ENCODE data around the gene SPATA31E1.

The SPATA31E1 gene

DNA sequence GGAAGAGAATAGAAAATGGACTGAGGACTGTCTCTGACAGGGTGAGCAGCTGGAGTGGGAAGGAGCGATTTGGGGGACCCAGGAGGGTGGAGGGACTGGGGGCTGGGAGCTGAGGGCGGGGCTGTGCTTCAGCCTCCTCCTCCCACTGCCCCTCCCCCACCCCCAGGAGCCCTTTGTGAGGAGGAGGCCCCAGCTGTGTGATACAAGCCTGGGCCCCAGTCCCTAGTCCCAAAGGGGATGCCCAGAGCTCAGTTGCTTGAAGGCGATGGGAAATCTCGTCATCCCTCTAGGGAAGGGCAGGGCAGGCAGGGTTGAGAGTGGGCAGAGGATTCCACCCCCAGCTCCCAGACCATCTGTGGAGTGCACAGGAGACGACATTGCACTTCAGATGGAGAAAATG, at the start of gene SPATA31E1:
Gene SPATA31E1 (plus strand): TSS at position 251 of the 400 bp plus-strand sequence. CDS start 15 bp downstream, at position 266.
- no peak for DNase-seq (ENCODE audit: low read depth, low spot score)
- H3K4me3 ChIP-seq (ENCODE audit: low read depth, low read length), result no peak within 1 kb of the TSS
- in situ Hi-C loops (cut with HindIII; ENCODE audit: low sequenced_read_pairs), result no loop called here
- TF ChIP-seq CTCF (IDR thresholded peaks at IDR 0.05; ENCODE audit: low read depth, low read length), result no peak

GRCh38 chr9:87834357-87834756, 48.3 kb upstream of the SPATA31E1 start:
- in situ Hi-C loops (cut with HindIII; ENCODE audit: low sequenced_read_pairs), result no loop called here
- no peak for TF ChIP-seq CTCF (IDR thresholded peaks at IDR 0.05; ENCODE audit: low read depth, low read length)
- DNase-seq (ENCODE audit: low read depth, low spot score), result no peak
- no peak overlapping the region for H3K4me3 ChIP-seq (ENCODE audit: low read depth, low read length)

- no peak for DNase-seq (ENCODE audit: low read depth, low spot score)
- H3K4me3 ChIP-seq (ENCODE audit: low read depth, low read length), result no peak overlapping the region
- in situ Hi-C loops (cut with HindIII; ENCODE audit: low sequenced_read_pairs), result no loop called here
- TF ChIP-seq CTCF (IDR thresholded peaks at IDR 0.05; ENCODE audit: low read depth, low read length), result no peak
Measured at GRCh38 chr9:87836536-87836935, 46.1 kb upstream of the SPATA31E1 start.

DNA sequence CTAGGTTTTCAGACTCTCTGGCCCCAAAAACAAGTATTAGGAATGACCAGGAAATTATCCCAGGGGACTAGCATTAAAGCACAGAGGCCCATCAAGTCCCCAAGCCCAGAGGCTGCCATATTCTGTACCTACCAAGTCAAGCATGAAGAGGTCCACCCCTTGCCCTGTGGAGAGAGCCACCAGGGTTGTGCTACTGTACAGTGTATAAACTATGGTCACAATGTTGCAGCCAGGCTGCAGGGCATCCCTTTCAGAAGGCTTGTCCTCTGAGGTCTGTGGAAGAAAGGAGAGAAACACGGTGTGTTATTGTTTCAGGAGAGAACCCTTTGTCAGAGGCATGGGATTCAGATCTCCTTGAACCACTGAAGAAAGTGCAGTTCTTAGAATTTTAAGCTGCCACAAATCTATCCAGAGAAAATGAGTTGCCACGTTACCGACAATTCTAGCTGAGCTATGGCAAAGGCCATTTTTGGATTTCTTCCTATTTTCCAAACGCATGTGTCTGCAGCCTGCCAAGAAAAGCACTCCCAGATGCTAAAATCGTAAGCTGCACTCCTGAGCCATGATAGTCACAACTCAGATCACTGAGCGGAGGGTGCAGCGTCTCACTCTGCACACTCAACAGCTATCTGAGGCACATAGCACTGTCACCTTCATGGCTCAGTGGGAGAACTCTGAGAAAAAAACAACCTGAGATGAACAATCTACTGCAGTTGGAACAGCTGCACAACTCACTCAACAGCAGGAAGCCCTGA, 45.5 kb upstream of the SPATA31E1 start:
- H3K4me3 ChIP-seq (ENCODE audit: low read depth, low read length), result no peak overlapping the region
- no peak for TF ChIP-seq CTCF (IDR thresholded peaks at IDR 0.05; ENCODE audit: low read depth, low read length)
- in situ Hi-C loops (cut with HindIII; ENCODE audit: low sequenced_read_pairs), result no loop called here
- no peak for DNase-seq (ENCODE audit: low read depth, low spot score)

DNA sequence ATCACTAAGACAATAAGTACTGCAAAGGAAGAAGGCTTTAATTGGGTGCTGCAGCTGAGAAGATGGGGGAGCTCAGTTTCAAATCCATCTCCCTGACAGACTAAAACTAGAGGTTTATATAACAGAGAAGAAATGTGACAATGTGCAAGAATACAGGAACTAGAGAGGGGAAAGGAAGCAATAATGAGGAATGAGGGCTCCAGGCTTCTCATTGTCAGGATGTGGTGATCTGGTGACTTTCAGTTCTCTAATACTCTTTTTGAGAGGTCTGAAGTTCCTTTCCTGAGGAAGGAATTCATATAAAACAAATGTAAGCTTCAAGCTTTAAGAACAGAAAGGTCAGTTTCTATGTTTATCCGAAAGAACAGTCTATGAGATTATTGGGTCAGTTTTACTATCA, 42.5 kb upstream of the SPATA31E1 start:
- no peak for TF ChIP-seq CTCF (IDR thresholded peaks at IDR 0.05; ENCODE audit: low read depth, low read length)
- DNase-seq (ENCODE audit: low read depth, low spot score), result no peak
- in situ Hi-C loops (cut with HindIII; ENCODE audit: low sequenced_read_pairs), result no loop called here
- H3K4me3 ChIP-seq (ENCODE audit: low read depth, low read length), result no peak overlapping the region

GRCh38 chr9:87842878-87843585, 39.6 kb upstream of the SPATA31E1 start:
- no peak for TF ChIP-seq CTCF (IDR thresholded peaks at IDR 0.05; ENCODE audit: low read depth, low read length)
- in situ Hi-C loops (cut with HindIII; ENCODE audit: low sequenced_read_pairs), result no loop called here
- H3K4me3 ChIP-seq (ENCODE audit: low read depth, low read length), result no peak overlapping the region
- DNase-seq (ENCODE audit: low read depth, low spot score), result no peak

Measured in astrocyte of the spinal cord (primary cell).